Measurements from ENCODE around the gene CEACAM18. TPM values are rescaled to one million over a fixed set of nuclear protein-coding genes. Genes with fewer than 3 reads are reported as not detected.

Gene CEACAM18
- polyA plus RNA-seq, 1 of the 3 experiments (the other 2 are of a cell fraction) = not detected

GRCh38 chr19:51448011-51448410, 30.3 kb upstream of the CEACAM18 start:
- Histone ChIP-seq H3K9me3 (no peaks in the 10 kb centered on the region), H3K79me2 (ENCODE audit: insufficient read depth) (no peaks in the 10 kb centered on the region), H3K36me3 (replicated peaks in 1 of 2; ENCODE audit: control insufficient read depth in 1 of 2, insufficient read depth in 2 of 2, low read length in 1 of 2) (no peaks in the 10 kb centered on the region), H2AFZ (ENCODE audit: low read depth) (no peak overlapping the region), H3K27me3 (ENCODE audit: insufficient read depth) (peaks cover 58% of the 10 kb centered on the region), H3K4me1 (ENCODE audit: control insufficient read depth in 1 of 2, insufficient read depth in 2 of 2, low read depth in 1 of 2, low read length in 1 of 2) (no peaks in the 10 kb centered on the region), H3F3A (replicated peaks; ENCODE audit: insufficient read depth) (no peaks in the 10 kb centered on the region), H3K9me2 (no peaks in the 10 kb centered on the region), H3K9ac (no peak overlapping the region), H3K27ac (ENCODE audit: low read depth in 2 of 2, low read length in 1 of 2) (no peak overlapping the region), H3K4me2 (no peak overlapping the region), H4K20me1 (ENCODE audit: insufficient read depth) (no peaks in the 10 kb centered on the region), H3K4me3 (ENCODE audit: low read depth in 2 of 2, low read length in 1 of 2) (no peak overlapping the region)
- ChIA-PET CTCF (interaction anchor here (0.5 to 0.6 kb wide), 2 partner anchors 24 to 593 kb away, joined by 3 read pairs; partner anchors contain the start of gene KLK3), POLR2A (no interaction called here)
- TF ChIP-seq RXRA (IDR thresholded peaks at IDR 0.05; ENCODE audit: borderline replicate concordance, low read depth) = no peak
- no peak for TF ChIP-seq FOXJ3 (CRISPR knock-in tag; IDR thresholded peaks at IDR 0.05)
- no peak for TF ChIP-seq GABPA (IDR thresholded peaks at IDR 0.05; ENCODE audit: low read depth)
- no peak for TF ChIP-seq MAX (IDR thresholded peaks at IDR 0.05; ENCODE audit: low read depth)
- no peak for TF ChIP-seq POLR2AphosphoS5 (IDR thresholded peaks at IDR 0.05; ENCODE audit: low read depth, low read length)
- DNase-seq = no peak
- 13% methylated on average over 7 of the region's 7 CpGs for WGBS (ENCODE audit: low lambda C conversion rate)

- no peak for DNase-seq
- Histone ChIP-seq H3K4me1 (ENCODE audit: control insufficient read depth in 1 of 2, insufficient read depth in 2 of 2, low read depth in 1 of 2, low read length in 1 of 2) (no peaks in the 10 kb centered on the region), H3K27ac (ENCODE audit: low read depth in 2 of 2, low read length in 1 of 2) (no peak overlapping the region), H3K9ac (no peak overlapping the region), H2AFZ (ENCODE audit: low read depth) (no peak overlapping the region), H3K27me3 (ENCODE audit: insufficient read depth) (peaks cover 58% of the 10 kb centered on the region; the same call in 1 of the 2 replicates), H3K4me2 (no peak overlapping the region), H3K9me3 (no peaks in the 10 kb centered on the region), H3K9me2 (no peaks in the 10 kb centered on the region), H3F3A (replicated peaks; ENCODE audit: insufficient read depth) (no peaks in the 10 kb centered on the region), H4K20me1 (ENCODE audit: insufficient read depth) (no peaks in the 10 kb centered on the region), H3K79me2 (ENCODE audit: insufficient read depth) (no peaks in the 10 kb centered on the region), H3K4me3 (ENCODE audit: low read depth in 2 of 2, low read length in 1 of 2) (no peak overlapping the region), H3K36me3 (replicated peaks in 1 of 2; ENCODE audit: control insufficient read depth in 1 of 2, insufficient read depth in 2 of 2, low read length in 1 of 2) (no peaks in the 10 kb centered on the region)
- POLR2A ChIA-PET = no interaction called here
- CTCF ChIA-PET = interaction anchor here (0.6 kb wide), 1 partner anchor 10 kb away, joined by 3 read pairs; no protein-coding TSS in a partner anchor
- no peak for TF ChIP-seq USF1 (IDR thresholded peaks at IDR 0.05; ENCODE audit: borderline replicate concordance, low read depth)
- TF ChIP-seq IRF3 (IDR thresholded peaks at IDR 0.05; ENCODE audit: low read depth, low read length) = no peak
- no peak for TF ChIP-seq RFX5 (IDR thresholded peaks at IDR 0.05; ENCODE audit: low read length)
- TF ChIP-seq NFIC (IDR thresholded peaks at IDR 0.05; ENCODE audit: borderline replicate concordance) = no peak
- no peak for TF ChIP-seq CTCF (IDR thresholded peaks at IDR 0.05)
- TF ChIP-seq RAD21 (IDR thresholded peaks at IDR 0.05; ENCODE audit: low read length) = no peak
- no peak for TF ChIP-seq SMC3 (IDR thresholded peaks at IDR 0.05; ENCODE audit: low read depth, low read length)
- 7% methylated on average over 13 of the region's 13 CpGs for WGBS (ENCODE audit: low lambda C conversion rate)
Measured at GRCh38 chr19:51448411-51449016, 29.8 kb upstream of the CEACAM18 start.

Data from SK-N-SH (cell line).